Astrocyte (in vitro differentiated cells and primary cell): Measurements from ENCODE around the gene RAI2.

Source experiments
- CTCF ChIP-seq: IDR thresholded peaks from 2 replicates; pipeline ENCODE4 v1.5.1; 2011; ENCODE audit warnings: low read depth, mild to moderate bottlenecking, inconsistent platforms, low read length, moderate library complexity; ENCODE audit not compliant: insufficient read depth
- EZH2 ChIP-seq: IDR thresholded peaks from 2 replicates; pipeline ENCODE4 v1.6.1; 2012; ENCODE audit warnings: mild to moderate bottlenecking, low read length, inconsistent platforms; ENCODE audit not compliant: insufficient read depth

GRCh38 chrX:17788956-17789562 lies 72.0 kb downstream of the RAI2 start:
- TF ChIP-seq CTCF: no peak
- no peak for TF ChIP-seq EZH2
